Measurements from ENCODE around the gene GRAPL.
"Not testable (repeated sequence)": the region's sequence is repeated elsewhere in the genome, so short reads cannot be mapped to it uniquely, and the experiment has no call there.

Gene GRAPL

DNA sequence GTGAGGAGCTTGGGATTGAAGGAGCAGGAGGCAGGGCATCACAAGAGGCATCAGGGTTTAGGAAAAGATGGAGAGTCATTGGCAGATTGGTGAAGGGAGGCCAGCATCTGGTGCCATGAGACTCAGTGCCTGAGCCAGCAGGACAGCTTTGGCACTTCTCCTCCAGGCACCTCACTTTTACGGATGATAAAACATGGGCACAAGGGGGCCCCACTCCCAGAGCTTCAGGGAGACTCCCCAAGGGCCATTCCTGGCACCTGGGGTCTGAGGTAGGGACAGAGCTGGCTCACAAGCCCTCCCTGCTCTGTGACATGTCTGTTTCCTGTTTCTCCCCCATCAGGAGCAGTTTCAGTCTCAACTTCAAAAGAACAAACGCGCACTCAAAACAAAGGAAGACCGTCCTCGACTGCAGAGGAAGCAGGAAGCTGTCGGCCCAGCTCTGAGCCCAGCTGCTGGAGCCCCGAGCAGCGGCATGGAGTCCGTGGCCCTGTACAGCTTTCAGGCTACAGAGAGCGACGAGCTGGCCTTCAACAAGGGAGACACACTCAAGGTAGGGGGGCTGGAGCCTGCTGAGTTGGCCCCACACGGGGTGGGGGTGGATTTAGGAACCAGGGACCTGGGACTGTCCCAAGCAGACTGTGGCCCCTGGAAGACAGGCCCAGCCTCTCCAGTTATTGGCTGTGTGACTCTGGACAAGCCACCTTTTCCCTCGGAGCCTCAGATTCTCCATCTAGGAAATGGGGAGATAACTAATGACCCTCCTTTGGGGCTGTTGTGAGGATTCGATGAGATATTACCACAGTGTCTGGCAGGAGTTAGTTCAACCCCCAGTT lies at the start of gene GRAPL:
Gene GRAPL (plus strand): TSS at position 442 of the 833 bp plus-strand sequence. CDS start 31 bp downstream, at position 473.
- DNase-seq, result not testable (repeated sequence)

DNA sequence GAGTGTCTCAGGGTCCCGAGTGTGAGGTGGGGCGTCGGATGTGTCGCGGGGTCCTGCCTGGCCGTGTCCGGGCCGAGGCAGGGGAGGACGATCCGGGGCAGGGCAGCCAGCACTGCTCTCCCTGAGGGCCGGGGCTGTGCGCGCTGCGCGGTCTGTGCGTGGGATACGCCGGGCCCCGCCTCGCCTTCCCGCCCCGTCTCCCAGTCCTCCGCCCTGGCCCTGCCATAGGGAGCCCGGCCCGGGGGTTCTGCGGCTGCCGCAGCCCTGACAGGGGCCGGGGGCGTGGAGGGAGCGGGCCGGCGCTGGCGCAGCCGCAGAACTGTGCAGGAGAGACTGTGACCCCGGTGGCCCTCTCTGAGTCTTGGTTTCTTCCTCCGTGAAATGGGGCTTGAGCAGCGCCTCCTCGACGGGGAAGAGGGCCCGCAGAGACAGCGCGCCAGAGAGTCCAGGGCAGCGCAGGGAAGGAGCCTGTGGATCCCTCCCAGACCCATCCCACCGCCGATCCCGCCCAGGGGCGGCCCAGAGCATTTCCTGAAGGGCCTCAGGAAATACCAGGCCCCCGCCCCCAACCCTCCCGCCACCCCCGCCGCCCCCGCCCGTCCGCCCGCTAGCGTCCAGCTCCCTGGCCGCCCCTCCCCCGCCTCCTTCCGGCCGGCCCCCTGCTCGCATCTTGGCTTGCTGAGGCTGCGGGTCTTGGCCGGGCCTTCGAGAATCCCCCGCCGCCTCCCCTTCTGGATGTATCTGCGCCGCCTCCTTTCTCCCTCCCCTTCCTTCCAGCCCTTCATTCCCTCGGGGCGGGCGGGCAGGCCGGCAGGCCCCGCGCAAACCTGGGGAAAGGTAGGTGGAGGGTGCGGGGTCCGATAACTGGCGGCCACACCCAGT lies 38.3 kb upstream of the GRAPL start:
- not testable (repeated sequence) for DNase-seq

DNA sequence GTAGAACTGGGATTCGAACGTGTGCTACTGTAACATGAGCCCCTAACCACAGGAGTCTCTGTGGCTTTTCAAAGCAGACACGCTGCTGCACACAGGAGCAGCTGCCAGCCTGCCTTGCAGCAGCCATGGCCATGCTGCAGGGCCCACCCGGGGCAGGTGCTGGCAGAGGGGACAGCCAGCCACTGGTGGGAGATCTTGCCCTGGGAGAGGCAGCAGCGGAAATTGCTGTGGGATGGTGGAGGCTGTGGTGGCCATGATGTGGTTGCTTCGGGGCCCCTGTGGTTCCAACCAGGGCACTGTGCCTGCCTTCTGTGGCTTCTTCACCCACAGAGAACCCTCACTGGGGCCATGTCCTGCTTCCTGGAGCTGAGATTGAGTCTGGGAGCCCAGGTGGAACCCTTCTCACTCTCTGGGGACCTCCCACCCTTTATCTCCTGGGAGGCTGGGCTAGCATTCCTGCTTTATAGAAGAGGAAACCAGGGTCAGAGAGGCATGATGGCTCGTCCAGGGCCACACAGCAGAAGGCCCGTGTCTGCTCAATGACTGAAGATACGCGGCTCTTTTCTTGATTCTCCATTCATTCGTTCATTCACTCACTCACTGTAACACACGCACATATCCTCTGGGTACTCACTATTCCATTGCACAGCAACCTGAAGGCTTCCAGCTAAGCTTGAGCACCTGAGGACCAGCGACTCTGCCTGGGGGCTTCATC lies 37.2 kb upstream of the GRAPL start:
- DNase-seq, result not testable (repeated sequence)

DNA sequence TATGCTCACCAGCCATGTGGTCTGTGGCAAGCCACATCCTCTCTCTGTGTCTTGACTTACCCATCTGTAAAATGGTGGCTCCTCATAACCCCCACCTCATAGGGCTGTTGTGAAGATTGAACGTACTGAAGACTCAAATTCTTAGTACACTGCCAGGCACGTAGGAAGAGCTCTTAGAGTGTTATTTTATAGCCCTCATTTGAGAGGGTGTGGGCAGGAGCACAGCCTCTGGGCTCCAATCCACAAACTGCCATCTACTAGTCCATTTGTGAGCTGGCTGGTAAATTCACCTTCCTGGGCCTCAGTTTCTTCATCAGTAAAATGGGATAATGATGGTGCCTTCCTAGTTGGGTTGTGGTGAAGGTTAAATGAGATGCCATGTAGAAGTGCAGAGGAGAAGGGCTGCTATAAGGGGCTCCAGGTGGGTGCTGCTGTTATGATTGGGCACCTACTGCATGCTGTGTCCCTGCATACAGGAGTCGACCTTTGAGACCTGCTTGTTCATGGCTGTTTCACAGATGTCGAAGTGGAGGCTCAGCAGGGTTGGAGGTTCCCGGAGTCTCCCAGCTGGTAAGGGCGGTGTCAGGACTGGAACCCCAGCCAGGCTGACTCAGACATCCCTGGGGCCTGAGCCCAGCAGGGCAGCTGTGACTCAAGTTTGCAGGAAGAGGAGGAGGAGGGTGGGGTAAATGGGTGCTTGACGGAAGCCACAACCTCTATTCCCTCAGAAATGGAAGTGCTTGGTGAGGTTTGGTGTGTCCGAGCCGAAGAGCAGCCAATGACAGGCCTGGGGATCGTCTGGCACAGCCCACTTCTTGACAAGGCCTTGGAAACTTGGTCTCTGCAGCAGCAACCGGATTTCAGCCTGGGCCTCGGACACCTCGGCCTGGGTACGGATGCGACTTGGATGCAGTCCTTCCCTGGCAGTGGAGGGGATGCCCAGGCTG lies 34.4 kb upstream of the GRAPL start:
- not testable (repeated sequence) for DNase-seq

DNA sequence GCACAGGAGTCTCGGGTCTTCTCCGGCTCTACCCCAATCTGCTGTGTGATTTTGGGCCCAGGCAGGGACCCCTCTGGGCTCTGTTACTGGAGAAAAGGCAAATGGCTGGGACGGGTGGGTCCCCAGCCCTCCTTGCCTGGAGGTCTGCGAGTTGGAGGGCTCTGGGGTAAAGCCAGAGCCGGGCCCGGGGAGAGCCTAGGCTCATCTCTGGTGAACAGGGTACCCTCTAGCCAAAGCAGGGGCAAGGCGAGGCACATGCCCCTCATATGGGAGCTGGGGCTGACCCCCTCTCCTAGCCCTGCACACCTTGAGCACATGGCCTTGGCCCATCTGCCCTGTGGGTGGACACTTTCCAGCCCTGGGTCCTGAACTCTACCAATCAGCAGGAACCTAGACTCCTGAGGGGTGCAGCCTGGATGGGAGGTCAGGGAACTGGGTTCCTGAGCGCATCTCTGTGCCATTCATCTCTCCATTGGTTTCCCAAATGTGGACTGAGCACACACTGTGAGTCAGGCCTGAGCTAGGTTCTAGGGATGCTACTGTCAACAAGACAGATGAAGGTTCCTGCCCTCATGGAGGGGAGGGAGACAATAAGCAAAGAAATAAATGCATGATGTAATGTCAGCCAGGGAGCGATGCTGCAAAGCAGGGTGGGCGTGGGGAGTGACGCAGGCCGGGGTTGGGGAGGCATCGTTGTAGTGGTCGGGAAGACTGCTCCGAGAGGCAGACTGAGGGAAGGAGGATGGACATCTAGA lies 33.5 kb upstream of the GRAPL start:
- not testable (repeated sequence) for DNase-seq

DNA sequence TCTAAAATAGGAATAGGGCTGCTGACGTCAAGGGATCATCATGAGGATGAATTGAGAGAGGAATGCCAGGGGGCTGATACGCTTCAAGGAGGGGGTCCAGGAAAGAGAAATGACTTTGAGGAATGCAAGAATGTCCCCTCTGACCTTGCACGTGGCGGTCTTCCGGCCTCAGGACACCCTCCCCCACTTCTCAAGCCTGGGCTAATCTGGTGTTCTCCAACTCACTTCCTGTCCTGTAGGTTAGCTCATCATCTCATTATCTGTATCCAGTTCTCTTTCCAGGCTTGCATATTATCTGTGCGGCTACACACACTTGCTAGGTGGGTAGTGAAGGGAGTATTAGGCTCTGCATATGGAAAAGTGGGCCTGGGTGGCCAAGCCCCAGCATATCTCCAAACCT lies 18.9 kb upstream of the GRAPL start:
- DNase-seq, result not testable (repeated sequence)

DNA sequence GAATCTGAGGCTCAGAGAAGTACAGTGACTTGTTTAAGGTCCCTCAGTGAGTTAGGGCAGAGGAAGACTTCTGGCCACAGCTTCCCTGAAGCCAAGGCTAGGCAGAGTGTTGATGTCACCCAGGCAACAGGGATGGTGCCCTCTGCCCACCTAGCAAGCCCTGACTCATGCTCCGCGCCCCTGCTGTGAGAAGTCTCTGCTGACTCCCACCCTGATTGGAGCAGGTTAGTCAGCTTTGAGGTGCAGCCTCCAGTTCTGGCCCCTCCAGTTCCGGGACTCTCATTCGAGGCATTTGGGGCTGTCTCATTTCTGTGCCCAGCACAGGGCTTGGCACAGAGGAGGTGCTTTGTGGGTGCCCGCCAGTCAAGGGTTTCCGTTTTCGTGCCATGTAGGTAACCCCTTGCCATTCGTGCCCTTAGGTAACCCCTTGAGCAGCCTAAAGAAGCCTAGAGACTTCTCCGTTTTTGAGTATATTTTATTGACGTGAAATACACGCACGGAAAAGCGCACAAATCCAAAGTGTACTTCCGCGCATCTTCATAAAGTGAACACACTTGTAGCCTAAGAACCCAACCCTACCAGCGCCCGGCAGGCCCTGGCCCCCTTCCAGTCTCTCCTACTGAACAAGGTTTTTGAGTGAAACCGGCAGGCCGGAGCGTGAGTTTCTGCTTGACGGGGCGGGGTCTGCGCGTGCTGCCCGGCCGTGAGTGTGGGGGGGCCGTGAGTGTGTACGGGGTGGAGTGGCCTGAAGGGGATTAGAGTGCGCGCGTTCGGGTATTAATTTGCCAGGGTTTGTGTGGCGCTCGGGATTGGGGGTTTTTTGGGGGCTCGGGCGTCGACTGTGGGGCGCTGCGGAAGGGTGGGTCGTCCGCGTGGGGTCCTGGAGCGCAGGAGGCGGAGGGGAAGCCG lies 16.9 kb upstream of the GRAPL start:
- DNase-seq, result not testable (repeated sequence)

DNA sequence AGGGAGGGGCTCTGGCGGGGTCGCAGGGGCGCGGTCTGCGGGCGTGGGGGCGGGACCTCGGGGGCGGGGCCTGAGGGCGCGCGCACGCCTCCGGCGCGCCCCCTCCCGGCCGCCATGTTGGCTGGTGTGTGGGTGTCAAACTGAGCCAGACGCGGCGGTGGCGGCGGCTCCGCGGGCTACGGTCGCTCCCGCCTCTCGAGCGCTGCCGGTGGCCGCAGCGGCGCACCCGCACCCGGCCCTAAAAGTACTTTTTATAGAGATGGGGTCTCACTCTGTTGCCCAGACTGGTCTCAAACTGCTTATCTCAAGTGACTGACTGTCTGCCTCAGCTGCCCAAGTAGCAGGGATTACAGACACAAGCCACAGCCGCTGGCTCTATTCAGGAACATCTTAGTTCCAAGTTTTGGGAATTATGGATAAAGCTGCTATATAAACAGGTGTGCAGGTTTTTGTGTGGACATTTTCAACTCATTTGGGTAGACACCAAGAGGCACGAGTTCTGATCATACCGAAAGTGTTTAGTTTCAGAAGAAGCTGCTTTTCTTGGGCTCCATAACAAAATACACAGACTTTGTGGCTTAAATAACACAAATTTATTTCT lies 16.2 kb upstream of the GRAPL start:
- not testable (repeated sequence) for DNase-seq

DNA sequence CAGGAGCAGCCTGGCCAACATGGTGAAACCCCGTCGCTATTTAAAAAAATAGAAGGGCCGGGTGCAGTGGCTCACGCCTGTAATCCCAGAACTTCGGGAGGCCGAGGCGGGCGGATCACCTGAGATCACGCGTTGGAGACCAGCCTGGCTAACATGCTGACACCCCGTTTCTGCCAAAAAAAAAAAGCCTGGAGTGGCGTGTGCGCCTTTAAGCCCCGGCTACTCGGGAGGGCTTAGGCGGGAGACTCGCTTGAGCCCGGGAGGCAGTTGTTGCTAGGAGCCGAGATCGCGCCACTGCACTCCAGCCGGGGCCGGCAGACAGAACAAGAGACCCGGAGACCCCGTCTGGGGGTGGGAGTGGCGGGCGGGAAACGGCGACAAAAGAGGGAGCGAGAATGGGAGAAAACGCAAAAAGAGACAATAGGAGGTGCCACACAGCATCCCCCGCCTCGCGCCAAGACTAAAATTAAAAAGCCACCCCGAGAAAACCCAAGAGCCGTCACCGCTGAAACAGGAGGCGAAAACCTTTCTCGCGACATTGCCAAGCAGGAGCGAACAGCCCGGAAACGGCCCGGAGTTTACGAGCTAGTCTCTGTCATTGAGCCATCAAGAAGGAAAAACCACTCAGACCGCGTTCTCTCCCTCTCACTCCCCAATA lies 15.5 kb upstream of the GRAPL start:
- not testable (repeated sequence) for DNase-seq

DNA sequence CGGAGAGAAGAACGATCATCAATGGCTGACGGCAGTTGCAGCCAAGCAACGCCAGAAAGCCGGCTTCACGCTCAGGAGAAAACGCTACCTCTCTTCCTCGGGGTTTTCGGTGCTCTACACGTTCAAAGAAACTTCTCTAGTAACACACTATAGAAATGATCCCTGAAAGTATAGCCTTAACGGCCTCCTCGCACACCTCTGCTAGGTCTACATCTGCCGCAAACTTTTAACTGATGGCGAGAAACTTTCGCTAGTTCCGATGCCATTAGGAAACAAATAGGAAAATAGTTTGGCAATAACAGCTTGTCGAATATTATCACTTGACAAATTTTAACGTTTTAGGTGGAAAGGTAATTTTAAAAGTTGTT lies 14.9 kb upstream of the GRAPL start:
- DNase-seq, result not testable (repeated sequence)

DNA sequence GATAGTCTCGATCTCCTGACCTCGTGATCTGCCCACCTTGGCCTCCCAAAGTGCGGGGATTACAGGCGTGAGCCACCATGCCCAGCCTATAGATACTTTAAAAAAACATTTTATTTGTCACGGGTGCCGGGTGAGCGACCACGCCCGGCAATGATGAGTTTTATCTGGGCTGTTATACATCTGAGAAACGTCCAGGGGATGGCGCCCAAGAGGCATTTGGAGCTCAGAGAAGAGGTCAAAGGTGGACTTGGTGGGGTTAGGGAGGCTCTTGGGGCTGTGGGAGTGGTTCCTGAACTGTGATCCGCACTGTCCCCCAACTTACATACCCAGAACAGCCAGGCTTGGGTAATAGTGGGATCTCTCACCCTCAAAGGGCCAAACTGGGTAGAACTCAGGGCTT lies 8.7 kb upstream of the GRAPL start:
- not testable (repeated sequence) for DNase-seq

DNA sequence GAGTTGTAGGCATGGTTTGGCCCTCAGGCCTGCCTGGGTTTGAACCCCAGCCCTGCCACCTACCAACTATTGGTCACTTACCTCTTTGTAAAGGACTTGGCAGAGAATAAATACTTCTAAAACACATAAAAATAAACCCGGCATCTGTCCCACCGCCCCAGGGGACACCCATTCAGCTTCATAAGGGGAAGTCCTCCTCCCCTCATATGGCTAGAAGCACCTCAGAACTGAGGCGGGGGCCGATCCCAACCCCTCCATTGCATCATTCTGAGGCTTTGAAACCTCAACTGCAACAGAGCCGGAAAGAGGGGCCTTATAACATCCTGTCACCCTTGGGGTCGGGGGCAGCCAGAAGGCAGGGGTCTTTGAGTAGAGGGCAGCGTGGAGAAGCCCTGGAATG lies 2.1 kb upstream of the GRAPL start:
- DNase-seq, result not testable (repeated sequence)

DNA sequence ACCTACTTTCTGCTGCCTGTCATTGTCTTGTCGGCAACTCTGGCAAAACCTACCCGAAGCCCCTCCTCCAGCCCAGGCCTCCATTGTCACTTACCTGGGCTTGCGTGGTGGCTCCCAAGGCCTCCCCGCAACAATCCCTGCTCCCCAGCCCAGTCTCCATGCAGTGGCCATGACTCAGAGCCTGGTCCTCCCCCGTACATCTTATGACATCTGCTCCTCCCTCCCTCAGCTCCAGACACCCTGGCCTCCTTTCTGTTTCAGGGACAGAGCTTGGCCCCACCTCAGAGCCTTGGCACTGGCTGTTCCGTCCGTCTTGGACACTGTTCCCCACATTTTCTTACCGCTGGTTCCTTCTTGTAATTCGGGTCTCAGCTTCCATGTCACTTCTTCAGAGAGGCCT lies 2.1 kb downstream of the GRAPL start:
- DNase-seq, result not testable (repeated sequence)

DNA sequence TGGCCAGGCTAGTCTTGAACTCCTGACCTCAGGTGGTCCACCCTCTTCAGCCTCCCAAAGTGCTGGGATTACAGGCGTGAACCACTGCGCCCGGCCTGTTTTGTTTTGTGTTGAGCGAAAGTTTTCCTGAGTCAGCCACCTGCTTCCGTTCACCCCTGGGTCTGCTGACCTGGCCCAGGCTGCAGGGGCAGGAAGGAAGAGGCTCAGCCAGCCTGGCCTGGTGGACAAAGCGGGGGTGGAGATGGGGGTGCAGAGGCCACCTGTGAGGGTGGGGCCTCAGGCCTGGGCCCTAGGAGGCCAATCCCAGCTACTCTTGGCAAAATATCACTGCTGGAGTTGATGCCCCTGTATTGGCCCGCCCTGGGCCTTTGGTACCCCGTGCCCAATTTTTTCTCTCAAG lies 3.7 kb downstream of the GRAPL start:
- not testable (repeated sequence) for DNase-seq

DNA sequence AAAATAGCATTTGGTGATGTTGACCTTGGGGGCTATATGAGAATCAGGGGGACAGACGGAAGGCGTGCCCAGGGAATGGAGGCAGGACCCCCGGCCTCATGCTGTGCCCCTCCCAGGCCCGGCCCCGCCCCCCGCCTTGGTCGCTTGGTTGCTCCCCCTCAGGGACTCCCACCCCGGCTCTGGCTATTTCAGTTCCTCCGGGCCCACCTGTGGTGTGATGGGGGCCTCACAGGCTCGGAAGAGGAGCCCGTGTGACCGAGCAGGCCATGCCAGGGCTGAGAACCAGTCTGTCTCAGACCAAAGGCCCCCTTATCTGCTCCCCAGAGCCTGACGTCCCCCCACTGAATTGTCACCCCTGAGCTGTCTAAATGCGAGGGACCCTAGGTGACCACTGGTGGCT lies 4.4 kb downstream of the GRAPL start:
- not testable (repeated sequence) for DNase-seq

DNA sequence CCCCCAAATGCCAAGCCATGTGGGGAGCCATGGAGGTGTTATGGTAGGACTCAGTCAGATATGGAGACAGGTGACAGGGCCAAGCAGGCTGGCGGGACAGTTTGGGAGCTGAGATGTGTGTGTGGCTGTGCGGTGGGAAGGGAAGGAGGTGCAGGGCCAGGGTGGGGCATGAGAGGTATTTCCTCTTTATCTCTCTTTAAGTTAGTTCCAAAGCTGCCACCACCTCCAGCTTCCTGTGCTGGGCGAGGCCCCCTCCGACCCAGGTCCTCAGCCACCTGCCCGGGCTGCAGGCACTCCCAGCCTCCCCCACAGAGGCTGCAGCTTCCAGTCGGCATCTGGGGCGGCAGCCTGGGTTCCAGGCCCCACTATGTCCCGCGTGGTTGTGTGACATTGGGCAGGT lies 6.4 kb downstream of the GRAPL start:
- not testable (repeated sequence) for DNase-seq

DNA sequence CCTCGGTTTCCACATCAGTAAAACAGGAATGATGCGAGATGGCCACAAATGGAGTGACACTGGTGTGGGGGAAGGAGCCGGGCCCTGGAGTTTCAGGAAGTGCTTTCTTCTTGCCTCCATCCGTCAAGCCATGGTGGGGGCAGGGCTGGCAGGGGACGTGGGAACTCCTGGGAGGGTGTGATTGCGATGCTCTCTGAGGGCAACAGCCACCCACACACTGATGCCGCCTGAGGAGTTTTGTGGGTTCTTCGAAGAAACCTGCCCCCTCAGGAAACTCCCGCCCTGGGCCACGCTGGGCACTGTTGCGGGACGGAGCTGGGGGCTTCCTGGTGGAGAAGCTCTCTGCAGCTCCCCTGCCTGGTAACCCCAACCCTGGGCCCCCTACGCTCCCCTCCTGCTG lies 8.0 kb downstream of the GRAPL start:
- DNase-seq, result not testable (repeated sequence)

DNA sequence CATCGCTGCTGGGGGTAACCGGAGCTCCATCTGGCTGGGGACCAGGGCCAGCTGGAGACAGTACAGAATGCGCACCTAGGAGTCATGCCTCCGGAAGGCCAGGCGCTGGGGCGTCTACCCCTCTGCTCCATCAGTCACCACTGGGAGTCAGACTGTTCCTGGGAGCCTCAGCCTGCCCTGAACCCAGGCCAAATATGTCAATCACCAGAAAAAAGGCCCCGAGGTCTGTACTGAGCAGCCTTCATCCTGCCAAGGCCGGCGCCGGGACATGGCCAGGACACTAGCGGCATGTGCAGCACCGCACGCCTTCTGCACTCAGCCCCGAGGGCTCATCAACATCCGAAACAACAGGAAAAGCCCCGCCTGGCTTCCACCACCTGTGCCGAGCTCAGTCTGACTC lies 8.7 kb downstream of the GRAPL start:
- not testable (repeated sequence) for DNase-seq

DNA sequence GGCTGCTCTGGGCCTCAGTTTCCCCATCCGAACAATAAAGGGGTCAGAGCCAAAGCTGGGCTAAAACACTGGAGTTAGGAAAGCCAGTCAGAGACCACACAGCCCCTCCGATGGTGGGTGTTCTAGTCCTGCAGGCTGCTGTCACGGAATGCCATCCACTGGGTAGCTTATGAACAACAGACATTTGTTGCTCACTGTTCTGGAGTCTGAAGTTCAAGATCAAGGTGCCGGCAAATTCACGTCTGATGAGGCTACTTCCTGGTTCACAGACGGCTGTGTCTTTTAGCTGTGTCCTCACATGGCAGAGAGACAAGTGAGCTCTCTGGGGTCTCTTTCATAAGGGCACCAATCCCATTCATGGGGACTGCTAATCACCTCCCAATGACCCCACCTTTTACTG lies 9.2 kb downstream of the GRAPL start:
- DNase-seq, result not testable (repeated sequence)

All from activated naive CD4-positive, alpha-beta T cell (primary cell).